GM12892 (cell line): ENCODE data around the gene ASIC4.

Experiments used
- POLR2A ChIP-seq: IDR thresholded peaks from 2 replicates; pipeline ENCODE4 v1.6.1; 2011; ENCODE audit warnings: low read depth, low read length, control low read depth
- TAF1 ChIP-seq: IDR thresholded peaks from 2 replicates; pipeline ENCODE4 v1.6.1; 2011; ENCODE audit warnings: low read depth, mild to moderate bottlenecking, control low read depth, low read length, borderline replicate concordance

DNA sequence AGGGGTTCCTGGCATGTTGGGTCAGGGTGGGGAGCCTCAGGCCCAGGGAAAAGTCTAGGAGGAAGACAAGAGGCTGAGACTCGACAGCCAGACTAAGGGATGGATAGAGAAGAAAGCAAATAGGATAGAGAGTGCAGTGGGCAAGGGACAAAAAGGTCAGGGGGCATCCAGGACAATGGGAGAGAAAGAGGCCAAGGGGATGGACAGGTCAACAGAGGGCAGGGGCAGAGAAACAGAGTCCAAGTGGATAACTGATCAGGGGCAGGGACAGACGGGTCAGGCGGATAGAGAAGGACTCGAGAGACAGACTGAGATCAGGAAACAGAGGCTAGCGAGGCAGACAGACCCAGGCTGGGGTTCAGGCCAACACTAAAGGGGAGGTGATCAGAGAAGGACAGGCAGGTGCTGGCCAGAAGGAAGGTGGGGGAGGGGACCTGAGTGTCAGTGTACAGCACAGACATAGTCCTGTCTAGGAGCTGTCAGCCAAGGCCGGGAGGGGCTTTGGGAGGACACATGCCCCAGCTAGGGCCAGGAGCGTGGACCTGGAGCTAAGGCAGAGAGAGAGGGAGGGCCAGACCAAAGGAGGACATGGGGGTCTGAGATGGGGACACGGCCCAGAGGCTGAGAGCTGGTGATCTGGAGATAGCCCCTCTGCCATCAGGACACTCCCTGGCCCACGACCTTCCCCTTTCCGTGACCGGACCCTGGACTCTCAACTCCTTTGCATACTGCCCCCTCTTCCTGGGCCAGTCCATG lies 12.2 kb downstream of the ASIC4 start:
- no peak for TF ChIP-seq POLR2A
- TF ChIP-seq TAF1 = no peak
